Epithelial cell of alveolus of lung (primary cell): ENCODE data around the gene CROCC. TPM values are rescaled to one million over a fixed set of nuclear protein-coding genes. Genes with fewer than 3 reads are reported as not detected.

Source experiments
- total RNA-seq: library from RNA; depleted of rRNA; stranded (reverse); fragments of >200 nt; gene quantifications from 2 replicates; pipeline ENCODE4 v1.2.1, GENCODE V29; 2015

Gene CROCC
- 5.3 and 11.8 TPM in 2 replicates for total RNA-seq

GRCh38 chr1:16921391-16922185 is at the start of gene CROCC:
Gene CROCC (plus strand): TSS chr1:16921931. CDS start chr1:16922019, 88 bp downstream.

GRCh38 chr1:16895598-16896315 is 26.0 kb upstream of the CROCC start, which contains the start of gene RNU1-2:
Gene RNU1-2 (plus strand): TSS chr1:16895980.

GRCh38 chr1:16980473-16981268 is 58.9 kb downstream of the CROCC start, which contains the start of gene MFAP2:
Gene MFAP2 (minus strand): TSS chr1:16980620. CDS start chr1:16978273, 2,347 bp downstream.

GRCh38 chr1:17011439-17012307 is 89.9 kb downstream of the CROCC start, which contains the start of gene ATP13A2:
Gene ATP13A2 (minus strand): TSS chr1:17011928. CDS start chr1:17011738, 190 bp downstream.

Other genes with a start within 250 kb of the CROCC start
- gene RNU1-4, start 181.4 kb upstream of the CROCC start, total RNA-seq: under 0.01 TPM in 2 replicates
- gene RNU1-2, start 26.0 kb upstream of the CROCC start, total RNA-seq: under 0.01 TPM in 2 replicates
- gene MFAP2, start 58.7 kb downstream of the CROCC start, total RNA-seq: 35.5 and 108 TPM in 2 replicates
- 12.7 and 61.2 TPM in 2 replicates for gene ATP13A2, start 90.0 kb downstream of the CROCC start, total RNA-seq
- gene SDHB, start 132.1 kb downstream of the CROCC start, total RNA-seq: 89.2 and 111 TPM in 2 replicates
- gene PADI2, start 197.5 kb downstream of the CROCC start, total RNA-seq: 1.6 and 2.3 TPM in 2 replicates